A549 (cell line): ENCODE data around the gene VRTN. TPM values are rescaled to one million over a fixed set of nuclear protein-coding genes. Genes with fewer than 3 reads are reported as not detected.

Source experiments
- ATAC-seq, 2 experiments: fragments of 200-7000 bp in 1 of 2; fragments of >200 bp in 1 of 2; cut with Nextera tagmentation in 1 of 2; cut with Tn5 transposase in 1 of 2; 3 replicates each; pipeline versions ENCODE4 v1.8.0 to v1.9.1; 2018 to 2020; ENCODE audit warnings: mild to moderate bottlenecking in 1 of 2, moderate library complexity in 1 of 2
- CTCF ChIA-PET: fragments of 300-600 bp; sonication (Branson Sonifier 250); formaldehyde crosslinking; extraction: SDS; loops from one replicate; lab custom pipeline; 2021; ENCODE audit warnings: antibody characterized with exemption, inconsistent platforms; lab: Yijun Ruan, JAX
- POLR2A ChIA-PET: fragments of 350-600 bp; formaldehyde crosslinking; extraction: SDS; loops from one replicate; lab custom pipeline; 2021; ENCODE audit warnings: antibody characterized with exemption, inconsistent platforms; lab: Yijun Ruan, JAX
- DNase-seq, 2 experiments: peaks; one replicate each; pipeline versions ENCODE4 v3.0.0 to v3.0.0-alpha.2; 2011 to 2016; ENCODE audit warnings: low read depth in 1 of 2, low spot score in 1 of 2
- FAIRE-seq: peaks from 2 replicates; lab custom pipeline; 2011; peaks lifted over from hg19 to GRCh38; lab: Jason Lieb, UNC
- H3K27ac ChIP-seq, 2 experiments: fragments of >200 bp; sonication (Bioruptor Twin); formaldehyde crosslinking; 3 replicates each; pipeline ENCODE4 v1.5.1; 2016 to 2017
- H3K4me1 ChIP-seq: fragments of >200 bp; sonication (Bioruptor Twin); formaldehyde crosslinking; 3 replicates; pipeline ENCODE4 v1.6.1; 2016
- H3K4me2 ChIP-seq: fragments of >200 bp; sonication (Bioruptor Twin); formaldehyde crosslinking; 3 replicates; pipeline ENCODE4 v1.6.1; 2016
- H3K4me3 ChIP-seq: fragments of >200 bp; sonication (Bioruptor Twin); formaldehyde crosslinking; 3 replicates; pipeline ENCODE4 v1.5.1; 2016
- H3K9me3 ChIP-seq: fragments of >200 bp; sonication (Bioruptor Twin); formaldehyde crosslinking; 3 replicates; pipeline ENCODE4 v1.6.1; 2016
- CHD2 ChIP-seq: fragments of 150-350 bp; IDR thresholded peaks from 2 replicates; pipeline ENCODE4 v1.6.1; 2014; ENCODE audit warnings: low read length; ENCODE audit not compliant: partially characterized antibody
- EHF ChIP-seq: fragments of 250-450 bp; sonication (Bioruptor Pico); IDR thresholded peaks from 2 replicates; pipeline ENCODE4 v1.5.0; 2020; ENCODE audit warnings: mild to moderate bottlenecking
- ESRRA ChIP-seq: fragments of 150-350 bp; IDR thresholded peaks from 2 replicates; pipeline ENCODE4 v1.6.1; 2014; ENCODE audit warnings: mild to moderate bottlenecking, low read length, borderline replicate concordance
- FOXS1 ChIP-seq: fragments of 250-450 bp; sonication (Bioruptor Pico); IDR thresholded peaks from 2 replicates; pipeline ENCODE4 v1.5.0; 2020; ENCODE audit warnings: mild to moderate bottlenecking, moderate library complexity
- HDAC2 ChIP-seq: fragments of 200-600 bp; sonication (generic); IDR thresholded peaks from 2 replicates; pipeline ENCODE4 v1.6.1; 2016
- HOXB5 ChIP-seq: fragments of 250-450 bp; sonication (Bioruptor Pico); IDR thresholded peaks from 2 replicates; pipeline ENCODE4 v1.5.0; 2020; ENCODE audit warnings: mild to moderate bottlenecking, moderate library complexity
- JUN ChIP-seq, 2 experiments: fragments of >200 bp; sonication (Bioruptor Twin); formaldehyde crosslinking; IDR thresholded peaks; 2 replicates in 1 of 2; 3 replicates in 1 of 2; pipeline ENCODE4 v1.6.1; 2016 to 2017
- KDM5A ChIP-seq: fragments of 200-600 bp; sonication (generic); IDR thresholded peaks from 2 replicates; pipeline ENCODE4 v1.6.1; 2016; ENCODE audit warnings: antibody characterized with exemption, mild to moderate bottlenecking
- MAZ ChIP-seq: fragments of 150-350 bp; IDR thresholded peaks from 2 replicates; pipeline ENCODE4 v1.6.1; 2014; ENCODE audit warnings: antibody characterized with exemption, low read depth, low read length, borderline replicate concordance
- NPAS2 ChIP-seq: fragments of 250-450 bp; sonication (Bioruptor Pico); IDR thresholded peaks from 2 replicates; pipeline ENCODE4 v1.8.0; 2022; ENCODE audit warnings: mild to moderate bottlenecking, moderate library complexity, borderline replicate concordance
- PHF8 ChIP-seq: fragments of 200-600 bp; sonication (generic); IDR thresholded peaks from 2 replicates; pipeline ENCODE4 v1.6.1; 2016; ENCODE audit warnings: low read depth, mild to moderate bottlenecking, antibody characterized with exemption, moderate library complexity, borderline replicate concordance
- POLR2A ChIP-seq: IDR thresholded peaks from 2 replicates; pipeline ENCODE4 v1.6.1; 2012; ENCODE audit warnings: mild to moderate bottlenecking, low read length
- POLR2AphosphoS2 ChIP-seq: conservative IDR thresholded peaks from 2 replicates; pipeline ENCODE4 v1.6.1; 2012; ENCODE audit warnings: low read length, improper control_type of control experiment, inconsistent platforms
- RAD21 ChIP-seq, 2 experiments: fragments of >200 bp in 1 of 2; sonication (Bioruptor Twin) in 1 of 2; formaldehyde crosslinking in 1 of 2; IDR thresholded peaks in 1 of 2; conservative IDR thresholded peaks in 1 of 2; 2 replicates in 1 of 2; 3 replicates in 1 of 2; pipeline ENCODE4 v1.6.1; 2012 to 2018; ENCODE audit warnings: inconsistent platforms in 1 of 2
- RARB ChIP-seq: fragments of 250-450 bp; sonication (Bioruptor Pico); IDR thresholded peaks from 2 replicates; pipeline ENCODE4 v1.8.0; 2021; ENCODE audit warnings: mild to moderate bottlenecking, moderate library complexity
- RCOR1 ChIP-seq: fragments of 150-350 bp; IDR thresholded peaks from 2 replicates; pipeline ENCODE4 v1.6.1; 2014; ENCODE audit warnings: antibody characterized with exemption, low read length, low read depth
- SREBF2 ChIP-seq: fragments of 450-650 bp; IDR thresholded peaks from 2 replicates; pipeline ENCODE4 v1.6.1; 2014; ENCODE audit warnings: mild to moderate bottlenecking, moderate library complexity
- ZC3H11A ChIP-seq: fragments of 450-650 bp; IDR thresholded peaks from 2 replicates; pipeline ENCODE4 v1.6.1; 2014; ENCODE audit warnings: antibody characterized with exemption, mild to moderate bottlenecking
- ZFP36 ChIP-seq: fragments of 450-650 bp; IDR thresholded peaks from 2 replicates; pipeline ENCODE4 v1.6.1; 2014; ENCODE audit warnings: borderline replicate concordance; ENCODE audit not compliant: partially characterized antibody
- ZNF302 ChIP-seq: fragments of 250-450 bp; sonication (Bioruptor Pico); IDR thresholded peaks from 2 replicates; pipeline ENCODE4 v1.9.0; 2021; ENCODE audit warnings: inconsistent platforms, mild to moderate bottlenecking, moderate library complexity
- WGBS: methylation state at CpG from one replicate; pipeline ENCODE4 v1.1.6; 2017; ENCODE audit errors: missing lambda C conversion rate; 5-methylcytosine and 5-hydroxymethylcytosine counted together
- polyA minus RNA-seq: library from RNA; depleted of rRNA, polyadenylated mRNA; stranded (reverse); fragments of >200 nt; gene quantifications from 2 replicates; pipeline ENCODE4 v1.2.3, GENCODE V29; 2011; rRNA and poly(A)+ RNA removed
- polyA plus RNA-seq, 4 experiments: library from polyadenylated mRNA; depleted of rRNA in 3 of 4; stranded (reverse); fragments of >200 nt; fragmentation: RNase III in 1 of 4; extraction: RNeasy Plus Mini Kit Qiagen cat#74134 plus additional on column Dnase treatment in 1 of 4; gene quantifications; 2 replicates in 3 of 4; 3 replicates in 1 of 4; pipeline ENCODE4 v1.2.3, GENCODE V29; 2011 to 2017
- TF ChIP-seq, protein P1 (sequence below): fragments of >200 bp; sonication (Bioruptor Twin); formaldehyde crosslinking; IDR thresholded peaks from 2 replicates; pipeline ENCODE4 v1.6.1; 2016
- TF ChIP-seq, protein P2 (sequence below): fragments of >200 bp; sonication (Bioruptor Twin); formaldehyde crosslinking; IDR thresholded peaks from 3 replicates; pipeline ENCODE4 v1.6.1; 2016
- TF ChIP-seq, protein P3 (sequence below): fragments of >200 bp; sonication (Bioruptor Twin); formaldehyde crosslinking; IDR thresholded peaks from 3 replicates; pipeline ENCODE4 v1.5.1; 2016
- TF ChIP-seq, protein P4 (sequence below): fragments of 250-450 bp; sonication (Bioruptor Pico); IDR thresholded peaks from 2 replicates; pipeline ENCODE4 v1.5.0; 2020; ENCODE audit warnings: low read depth, mild to moderate bottlenecking, moderate library complexity

The VRTN gene, protein sequence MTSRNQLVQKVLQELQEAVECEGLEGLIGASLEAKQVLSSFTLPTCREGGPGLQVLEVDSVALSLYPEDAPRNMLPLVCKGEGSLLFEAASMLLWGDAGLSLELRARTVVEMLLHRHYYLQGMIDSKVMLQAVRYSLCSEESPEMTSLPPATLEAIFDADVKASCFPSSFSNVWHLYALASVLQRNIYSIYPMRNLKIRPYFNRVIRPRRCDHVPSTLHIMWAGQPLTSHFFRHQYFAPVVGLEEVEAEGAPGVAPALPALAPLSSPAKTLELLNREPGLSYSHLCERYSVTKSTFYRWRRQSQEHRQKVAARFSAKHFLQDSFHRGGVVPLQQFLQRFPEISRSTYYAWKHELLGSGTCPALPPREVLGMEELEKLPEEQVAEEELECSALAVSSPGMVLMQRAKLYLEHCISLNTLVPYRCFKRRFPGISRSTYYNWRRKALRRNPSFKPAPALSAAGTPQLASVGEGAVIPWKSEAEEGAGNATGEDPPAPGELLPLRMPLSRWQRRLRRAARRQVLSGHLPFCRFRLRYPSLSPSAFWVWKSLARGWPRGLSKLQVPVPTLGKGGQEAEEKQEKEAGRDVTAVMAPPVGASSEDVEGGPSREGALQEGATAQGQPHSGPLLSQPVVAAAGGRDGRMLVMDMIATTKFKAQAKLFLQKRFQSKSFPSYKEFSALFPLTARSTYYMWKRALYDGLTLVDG
- polyA plus RNA-seq (2011; rRNA removed) = not detected in 2 replicates
- not detected in 2 replicates for polyA plus RNA-seq (2012; cell fraction: cytosol; rRNA removed)
- polyA plus RNA-seq (2012; cell fraction: nucleus; rRNA removed) = not detected in 2 replicates
- not detected in 3 replicates for polyA plus RNA-seq (2017; fragmentation: RNase III; extraction: RNeasy Plus Mini Kit Qiagen cat#74134 plus additional on column Dnase treatment)
- not detected in 2 replicates for polyA minus RNA-seq

DNA sequence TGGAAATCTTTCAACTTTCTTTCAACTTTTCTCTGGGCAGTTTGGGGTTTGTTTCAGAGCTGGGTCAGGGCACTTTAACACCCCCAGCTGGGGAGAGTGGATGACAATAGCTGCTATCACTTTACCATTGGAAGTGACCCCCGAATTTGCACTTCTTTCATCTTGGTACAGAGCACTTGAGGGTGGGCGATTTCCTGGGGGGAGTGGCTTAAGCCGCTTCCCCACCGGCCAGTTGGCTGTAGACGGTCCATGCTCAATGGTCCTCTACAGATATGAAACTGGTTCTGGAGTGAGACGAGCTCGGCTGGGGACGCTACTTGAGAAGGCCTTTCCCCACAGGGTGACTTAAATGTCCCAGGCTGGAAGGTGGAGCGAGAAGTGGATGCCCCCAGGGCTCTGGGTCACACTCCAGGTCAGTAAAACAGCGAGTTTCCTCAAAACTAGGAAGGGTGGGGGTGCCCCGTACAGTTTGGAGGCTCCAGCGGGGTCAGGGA is at the start of gene VRTN:
VRTN (plus strand) TSS at position 231 of the 494 bp plus-strand sequence. CDS start 8,313 bp downstream, outside the sequence.
- TF ChIP-seq MAZ = no peak
- TF ChIP-seq ZC3H11A = no peak
- no peak for TF ChIP-seq ZNF302 (CRISPR knock-in tag)
- no peak for TF ChIP-seq NPAS2 (CRISPR knock-in tag)
- TF ChIP-seq, protein P1, sequence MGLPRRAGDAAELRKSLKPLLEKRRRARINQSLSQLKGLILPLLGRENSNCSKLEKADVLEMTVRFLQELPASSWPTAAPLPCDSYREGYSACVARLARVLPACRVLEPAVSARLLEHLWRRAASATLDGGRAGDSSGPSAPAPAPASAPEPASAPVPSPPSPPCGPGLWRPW = no peak
- no peak for TF ChIP-seq JUN (IDR thresholded peaks at IDR 0.05)
- TF ChIP-seq, all 56 proteins: peak for 0
- Histone ChIP-seq H3K4me3 (no peak within 1 kb of the TSS), H3K4me1 (no peaks in the 10 kb centered on the region), H3K27ac (no peak within 1 kb of the TSS), H3K9me3 (no peaks in the 10 kb centered on the region), H3K4me2 (no peak within 1 kb of the TSS)
- FAIRE-seq (no peak), DNase-seq (no peak), ATAC-seq (no peak)
- ChIA-PET POLR2A (no interaction called here), CTCF (interaction anchor here (0.7 to 1.8 kb wide), 4 partner anchors 8 to 131 kb away, joined by 3 to 6 read pairs (median 4); partner anchors contain the start of gene ABCD4)
- WGBS = 68% methylated on average over 12 of the region's 12 CpGs

DNA sequence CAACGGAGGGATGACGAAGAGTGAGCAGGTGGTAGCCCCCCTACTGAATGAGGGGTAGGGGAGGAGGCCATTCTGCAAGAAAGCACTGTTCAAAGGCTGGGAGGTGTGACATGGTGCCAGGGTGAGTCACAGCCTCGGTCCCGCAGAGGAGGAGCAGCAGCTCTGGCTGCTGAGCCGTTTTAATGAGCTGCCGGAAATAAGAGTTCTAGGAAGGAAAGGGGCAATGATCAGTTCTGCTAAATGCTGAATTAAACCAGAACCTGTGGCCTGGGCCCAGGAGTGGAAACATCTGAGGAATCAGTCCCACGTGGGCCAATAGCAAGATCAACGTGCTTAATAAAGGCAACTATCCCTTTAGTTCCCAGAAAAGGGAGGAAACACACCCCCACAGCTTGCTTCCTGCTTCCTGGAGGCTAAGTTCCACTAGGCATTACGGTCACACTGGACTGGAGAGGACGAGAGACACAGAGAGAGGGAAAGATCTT is 49.2 kb upstream of the VRTN start:
- CTCF ChIA-PET = interaction anchor here (1.4 to 5.3 kb wide), 3 partner anchors 13 to 188 kb away, joined by 5 to 32 read pairs (median 6); no protein-coding TSS in a partner anchor
- no peak for FAIRE-seq
- Histone ChIP-seq H3K27ac (no peak overlapping the region), H3K9me3 (no peaks in the 10 kb centered on the region), H3K4me3 (no peak overlapping the region), H3K4me2 (no peak overlapping the region), H3K4me1 (peaks cover 2% of the 10 kb centered on the region; the same call in 1 of the 3 replicates)
- POLR2A ChIA-PET = no interaction called here
- TF ChIP-seq, protein P2, sequence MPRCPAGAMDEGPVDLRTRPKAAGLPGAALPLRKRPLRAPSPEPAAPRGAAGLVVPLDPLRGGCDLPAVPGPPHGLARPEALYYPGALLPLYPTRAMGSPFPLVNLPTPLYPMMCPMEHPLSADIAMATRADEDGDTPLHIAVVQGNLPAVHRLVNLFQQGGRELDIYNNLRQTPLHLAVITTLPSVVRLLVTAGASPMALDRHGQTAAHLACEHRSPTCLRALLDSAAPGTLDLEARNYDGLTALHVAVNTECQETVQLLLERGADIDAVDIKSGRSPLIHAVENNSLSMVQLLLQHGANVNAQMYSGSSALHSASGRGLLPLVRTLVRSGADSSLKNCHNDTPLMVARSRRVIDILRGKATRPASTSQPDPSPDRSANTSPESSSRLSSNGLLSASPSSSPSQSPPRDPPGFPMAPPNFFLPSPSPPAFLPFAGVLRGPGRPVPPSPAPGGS = no peak
- TF ChIP-seq RARB (CRISPR knock-in tag) = no peak
- no peak for TF ChIP-seq RCOR1
- TF ChIP-seq, protein P3, sequence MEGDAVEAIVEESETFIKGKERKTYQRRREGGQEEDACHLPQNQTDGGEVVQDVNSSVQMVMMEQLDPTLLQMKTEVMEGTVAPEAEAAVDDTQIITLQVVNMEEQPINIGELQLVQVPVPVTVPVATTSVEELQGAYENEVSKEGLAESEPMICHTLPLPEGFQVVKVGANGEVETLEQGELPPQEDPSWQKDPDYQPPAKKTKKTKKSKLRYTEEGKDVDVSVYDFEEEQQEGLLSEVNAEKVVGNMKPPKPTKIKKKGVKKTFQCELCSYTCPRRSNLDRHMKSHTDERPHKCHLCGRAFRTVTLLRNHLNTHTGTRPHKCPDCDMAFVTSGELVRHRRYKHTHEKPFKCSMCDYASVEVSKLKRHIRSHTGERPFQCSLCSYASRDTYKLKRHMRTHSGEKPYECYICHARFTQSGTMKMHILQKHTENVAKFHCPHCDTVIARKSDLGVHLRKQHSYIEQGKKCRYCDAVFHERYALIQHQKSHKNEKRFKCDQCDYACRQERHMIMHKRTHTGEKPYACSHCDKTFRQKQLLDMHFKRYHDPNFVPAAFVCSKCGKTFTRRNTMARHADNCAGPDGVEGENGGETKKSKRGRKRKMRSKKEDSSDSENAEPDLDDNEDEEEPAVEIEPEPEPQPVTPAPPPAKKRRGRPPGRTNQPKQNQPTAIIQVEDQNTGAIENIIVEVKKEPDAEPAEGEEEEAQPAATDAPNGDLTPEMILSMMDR = no peak
- no peak for TF ChIP-seq FOXS1 (CRISPR knock-in tag)
- TF ChIP-seq ZFP36 = no peak
- WGBS = 83% methylated on average over 10 of the region's 10 CpGs
- no peak for ATAC-seq
- no peak for DNase-seq

DNA sequence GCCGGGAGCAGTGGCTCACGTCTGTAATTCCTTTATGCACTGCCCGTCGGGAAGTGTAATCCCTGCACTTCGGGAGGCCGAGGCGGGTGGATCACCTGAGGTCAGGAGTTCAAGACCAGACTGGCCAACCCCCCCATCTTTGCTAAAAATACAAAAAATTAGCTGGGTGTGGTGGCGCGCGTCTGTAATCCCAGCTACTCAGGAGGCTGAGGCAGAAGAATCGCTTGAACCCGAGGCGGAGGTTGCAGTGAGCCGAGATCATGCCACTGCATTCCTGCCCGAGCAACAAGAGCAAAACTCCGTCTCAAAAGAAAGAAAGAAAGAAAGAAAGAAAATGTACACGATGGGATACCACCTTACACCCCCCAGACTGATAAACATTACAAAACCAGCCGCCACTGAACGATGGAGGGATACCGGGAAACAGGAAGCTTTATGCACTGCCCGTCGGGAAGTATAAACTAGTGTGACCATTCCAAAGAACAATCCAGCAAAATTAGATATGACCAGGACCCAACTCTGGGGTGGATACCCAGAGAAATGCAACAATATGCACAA is 46.6 kb upstream of the VRTN start:
- POLR2A ChIA-PET = interaction anchor here (1.0 kb wide), 1 partner anchor 197 kb away, joined by 3 read pairs; no protein-coding TSS in a partner anchor
- 48% methylated on average over 22 of the region's 22 CpGs for WGBS
- no peak for FAIRE-seq
- H3K4me3 ChIP-seq = peak overlapping the region; percentile 96
- H3K4me1 ChIP-seq = peaks cover 2% of the 10 kb centered on the region; the same call in 1 of the 3 replicates
- DNase-seq = no peak
- CTCF ChIA-PET = interaction anchor here (1.0 to 3.6 kb wide), 12 partner anchors 8 to 258 kb away, joined by 3 to 40 read pairs (median 6); no protein-coding TSS in a partner anchor
- peak in 1 of 2 experiments; percentile 1; a peak in 2 of 6 replicates for ATAC-seq
- H3K9me3 ChIP-seq = no peaks in the 10 kb centered on the region
- H3K27ac ChIP-seq = peak overlapping the region; percentile 87 to 89
- H3K4me2 ChIP-seq = peak overlapping the region; percentile 87
- TF ChIP-seq ZC3H11A = no peak
- TF ChIP-seq RAD21 (conservative IDR thresholded peaks at IDR 0.05 in 1 of 2, IDR thresholded peaks at IDR 0.05 in 1 of 2) = no peak
- no peak for TF ChIP-seq RCOR1
- TF ChIP-seq HDAC2 = no peak
- TF ChIP-seq, protein P4, sequence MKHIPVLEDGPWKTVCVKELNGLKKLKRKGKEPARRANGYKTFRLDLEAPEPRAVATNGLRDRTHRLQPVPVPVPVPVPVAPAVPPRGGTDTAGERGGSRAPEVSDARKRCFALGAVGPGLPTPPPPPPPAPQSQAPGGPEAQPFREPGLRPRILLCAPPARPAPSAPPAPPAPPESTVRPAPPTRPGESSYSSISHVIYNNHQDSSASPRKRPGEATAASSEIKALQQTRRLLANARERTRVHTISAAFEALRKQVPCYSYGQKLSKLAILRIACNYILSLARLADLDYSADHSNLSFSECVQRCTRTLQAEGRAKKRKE (CRISPR knock-in tag) = no peak
- no peak for TF ChIP-seq POLR2A
- no peak for TF ChIP-seq KDM5A
- TF ChIP-seq FOXS1 (CRISPR knock-in tag) = no peak
- no peak for TF ChIP-seq EHF
- no peak for TF ChIP-seq POLR2AphosphoS2
- TF ChIP-seq HOXB5 = no peak
- TF ChIP-seq CHD2 = no peak
- no peak for TF ChIP-seq PHF8
- TF ChIP-seq ESRRA = no peak
- no peak for TF ChIP-seq SREBF2
